Nephron (organoid): ENCODE results near the gene TEX2.
"Not testable (repeated sequence)": the region's sequence is repeated elsewhere in the genome, so short reads cannot be mapped to it uniquely, and the experiment has no call there.

Experiments
- H3K27ac Mint-ChIP-seq, 3 experiments: 2 replicates each; pipeline ENCODE4 v1.8.0; 2020; ENCODE audit warnings: mixed read lengths in 3 of 3, mild to moderate bottlenecking in 2 of 3, moderate library complexity in 1 of 3
- H3K27me3 Mint-ChIP-seq: 2 replicates; pipeline ENCODE4 v1.8.0; 2021; ENCODE audit warnings: low read depth, mild to moderate bottlenecking, moderate library complexity, mixed read lengths
- H3K36me3 Mint-ChIP-seq: 2 replicates; pipeline ENCODE4 v1.8.0; 2020; ENCODE audit warnings: low read depth, mixed read lengths
- H3K4me1 Mint-ChIP-seq: 2 replicates; pipeline ENCODE4 v1.8.0; 2020; ENCODE audit warnings: mixed read lengths
- H3K4me3 Mint-ChIP-seq, 3 experiments: 2 replicates each; pipeline ENCODE4 v1.8.0; 2020; ENCODE audit warnings: mild to moderate bottlenecking in 3 of 3, mixed read lengths in 3 of 3, moderate library complexity in 2 of 3
- H3K9me3 Mint-ChIP-seq: 2 replicates; pipeline ENCODE4 v1.8.0; 2020; ENCODE audit warnings: mixed read lengths
- CTCF ChIP-seq, 3 experiments: fragments of 200-600 bp; sonication (generic); IDR thresholded peaks; one replicate each; pipeline ENCODE4 v1.5.0; 2021; ENCODE audit warnings: antibody characterized with exemption in 3 of 3; ENCODE audit not compliant: unreplicated experiment in 3 of 3

Gene TEX2

GRCh38 chr17:64129515-64129764, 133.6 kb downstream of the TEX2 start:
- peaks cover 29% of the 10 kb centered on the region for H3K4me1 Mint-ChIP-seq
- no peaks in the 10 kb centered on the region for H3K36me3 Mint-ChIP-seq
- H3K4me3 Mint-ChIP-seq, result peak overlapping the region; percentile 87 to 95 (median 88)
- peaks cover 5% of the 10 kb centered on the region for H3K27me3 Mint-ChIP-seq
- H3K27ac Mint-ChIP-seq, result peak overlapping the region in 1 of 3 experiments; percentile 89
- TF ChIP-seq CTCF (IDR thresholded peaks at IDR 0.05; ENCODE audit: unreplicated experiment in 3 of 3), result no peak
- H3K9me3 Mint-ChIP-seq, result no peaks in the 10 kb centered on the region

- Mint-ChIP-seq H3K27ac (peak overlapping the region; percentile 82 to 94 (median 89)), H3K36me3 (no peaks in the 10 kb centered on the region), H3K4me1 (peaks cover 29% of the 10 kb centered on the region), H3K4me3 (peak overlapping the region; percentile 87 to 95 (median 88)), H3K9me3 (no peaks in the 10 kb centered on the region), H3K27me3 (peaks cover 5% of the 10 kb centered on the region)
- no peak for TF ChIP-seq CTCF (IDR thresholded peaks at IDR 0.05; ENCODE audit: unreplicated experiment in 3 of 3)
Observed at GRCh38 chr17:64128787-64129514, 134.1 kb downstream of the TEX2 start.

GRCh38 chr17:64126918-64127317, 136.1 kb downstream of the TEX2 start:
- peaks cover 5% of the 10 kb centered on the region for H3K27me3 Mint-ChIP-seq
- H3K9me3 Mint-ChIP-seq, result no peaks in the 10 kb centered on the region
- no peaks in the 10 kb centered on the region for H3K36me3 Mint-ChIP-seq
- TF ChIP-seq CTCF (IDR thresholded peaks at IDR 0.05; ENCODE audit: unreplicated experiment in 3 of 3), result no peak
- H3K4me3 Mint-ChIP-seq, result peak overlapping the region; percentile 49 to 72 (median 62)
- no peak overlapping the region for H3K27ac Mint-ChIP-seq
- peaks cover 29% of the 10 kb centered on the region for H3K4me1 Mint-ChIP-seq

- H3K4me3 Mint-ChIP-seq, result peak overlapping the region in 1 of 3 experiments; percentile 14
- H3K36me3 Mint-ChIP-seq, result peaks cover 3% of the 10 kb centered on the region
- peaks cover 4% of the 10 kb centered on the region for H3K27me3 Mint-ChIP-seq
- no peak overlapping the region for H3K27ac Mint-ChIP-seq
- H3K9me3 Mint-ChIP-seq, result no peaks in the 10 kb centered on the region
- no peak for TF ChIP-seq CTCF (IDR thresholded peaks at IDR 0.05; ENCODE audit: unreplicated experiment in 3 of 3)
- peaks cover 27% of the 10 kb centered on the region for H3K4me1 Mint-ChIP-seq
Observed at GRCh38 chr17:64125937-64126336, 137.1 kb downstream of the TEX2 start.

GRCh38 chr17:64124609-64125008, 138.5 kb downstream of the TEX2 start:
- no peak overlapping the region for H3K27ac Mint-ChIP-seq
- H3K4me1 Mint-ChIP-seq, result peaks cover 21% of the 10 kb centered on the region
- no peaks in the 10 kb centered on the region for H3K9me3 Mint-ChIP-seq
- no peaks in the 10 kb centered on the region for H3K27me3 Mint-ChIP-seq
- no peak for TF ChIP-seq CTCF (IDR thresholded peaks at IDR 0.05; ENCODE audit: unreplicated experiment in 3 of 3)
- H3K4me3 Mint-ChIP-seq, result no peak overlapping the region
- H3K36me3 Mint-ChIP-seq, result peaks cover 3% of the 10 kb centered on the region

GRCh38 chr17:64123114-64123513, 139.9 kb downstream of the TEX2 start:
- no peak overlapping the region for H3K27ac Mint-ChIP-seq
- no peak for TF ChIP-seq CTCF (IDR thresholded peaks at IDR 0.05; ENCODE audit: unreplicated experiment in 3 of 3)
- H3K4me3 Mint-ChIP-seq, result no peak overlapping the region
- H3K27me3 Mint-ChIP-seq, result no peaks in the 10 kb centered on the region
- H3K36me3 Mint-ChIP-seq, result peaks cover 3% of the 10 kb centered on the region
- no peaks in the 10 kb centered on the region for H3K9me3 Mint-ChIP-seq
- peaks cover 24% of the 10 kb centered on the region for H3K4me1 Mint-ChIP-seq

- H3K36me3 Mint-ChIP-seq, H3K4me3 Mint-ChIP-seq, H3K27ac Mint-ChIP-seq, H3K27me3 Mint-ChIP-seq, H3K9me3 Mint-ChIP-seq: not testable (repeated sequence)
- H3K4me1 Mint-ChIP-seq, result peaks cover 16% of the 10 kb centered on the region
Observed at GRCh38 chr17:64120972-64121786, 141.9 kb downstream of the TEX2 start.
